PC-9 (cell line): ENCODE results near the gene CSGALNACT2. TPM values are rescaled to one million over a fixed set of nuclear protein-coding genes. Genes with fewer than 3 reads are reported as not detected.

ENCODE experiments used
- BruUV-seq: library from RNA; stranded (reverse); fragments of 400-500 nt; replicated peaks from 2 replicates; lab custom pipeline; 2021; lab: Mats Ljungman, UMichigan
- CTCF ChIA-PET: fragments of 300-600 bp; sonication (Branson Sonifier 250); formaldehyde crosslinking; loops from one replicate; lab custom pipeline; 2022; ENCODE audit warnings: antibody characterized with exemption; lab: Charles Lee
- POLR2A ChIA-PET: fragments of 300-600 bp; sonication (Branson Sonifier 250); formaldehyde crosslinking; loops from one replicate; lab custom pipeline; 2022; ENCODE audit warnings: antibody characterized with exemption; ENCODE audit not compliant: unreplicated experiment; lab: Charles Lee
- DNase-seq, 2 experiments: peaks; one replicate each; pipeline versions ENCODE4 v3.0.0 to v3.0.0-alpha.2; 2015 to 2022; ENCODE audit warnings: mixed read lengths in 1 of 2
- H2AFZ ChIP-seq: fragments of 200-600 bp; sonication (generic); 2 replicates; pipeline ENCODE4 v1.8.1; 2017; ENCODE audit warnings: antibody characterized with exemption
- H3F3A ChIP-seq: fragments of 200-600 bp; sonication (generic); 2 replicates; pipeline ENCODE4 v1.8.1; 2017; ENCODE audit warnings: antibody characterized with exemption, mild to moderate bottlenecking, low read depth; ENCODE audit not compliant: insufficient read depth
- H3K27ac ChIP-seq: fragments of 200-600 bp; sonication (generic); 2 replicates; pipeline ENCODE4 v1.6.1; 2016; ENCODE audit warnings: mixed run types
- H3K27me3 ChIP-seq: fragments of 200-600 bp; sonication (generic); 2 replicates; pipeline ENCODE4 v1.6.1; 2016; ENCODE audit warnings: low read depth, mixed run types; ENCODE audit not compliant: insufficient read depth
- H3K36me3 ChIP-seq: fragments of 200-600 bp; sonication (generic); 2 replicates; pipeline ENCODE4 v1.6.1; 2016; ENCODE audit warnings: low read depth, mixed run types
- H3K4me1 ChIP-seq: fragments of 200-600 bp; sonication (generic); replicated peaks from 2 replicates; pipeline ENCODE4 v1.6.1; 2016; ENCODE audit warnings: mixed run types; ENCODE audit not compliant: insufficient read depth
- H3K4me2 ChIP-seq: fragments of 200-600 bp; sonication (generic); 2 replicates; pipeline ENCODE4 v1.6.1; 2017; ENCODE audit warnings: mixed run types
- H3K4me3 ChIP-seq: fragments of 200-600 bp; sonication (generic); 2 replicates; pipeline ENCODE4 v1.6.1; 2016; ENCODE audit warnings: mixed run types
- H3K79me2 ChIP-seq: fragments of 200-600 bp; sonication (generic); 2 replicates; pipeline ENCODE4 v1.6.1; 2017; ENCODE audit warnings: low read depth, mixed run types
- H3K9me2 ChIP-seq: fragments of 200-600 bp; sonication (generic); 2 replicates; pipeline ENCODE4 v1.8.1; 2017; ENCODE audit warnings: mild to moderate bottlenecking; ENCODE audit not compliant: insufficient read depth
- H3K9me3 ChIP-seq: fragments of 200-600 bp; sonication (generic); 2 replicates; pipeline ENCODE4 v1.8.1; 2016; ENCODE audit warnings: low read depth; ENCODE audit not compliant: insufficient read depth
- H4K20me1 ChIP-seq: fragments of 200-600 bp; sonication (generic); 2 replicates; pipeline ENCODE4 v1.8.1; 2017; ENCODE audit not compliant: insufficient read depth
- CTCF ChIP-seq: fragments of 200-600 bp; sonication (generic); conservative IDR thresholded peaks from 2 replicates; pipeline ENCODE4 v1.6.1; 2017; ENCODE audit warnings: mixed run types, antibody characterized with exemption, mild to moderate bottlenecking, moderate library complexity
- EZH2 ChIP-seq: fragments of 200-600 bp; sonication (generic); IDR thresholded peaks from 2 replicates; pipeline ENCODE4 v1.8.0; 2017; ENCODE audit warnings: antibody characterized with exemption, low read depth
- intact Hi-C: fragments of 100-400 bp; cut with micrococcal nuclease; formaldehyde crosslinking; loops from one replicate; pipeline ENCODE4 v1.10.0; 2022; ENCODE audit not compliant: unreplicated experiment
- total RNA-seq: library from RNA; stranded (reverse); gene quantifications from 2 replicates; pipeline ENCODE4 v1.2.3, GENCODE V29; 2021

Gene CSGALNACT2
- total RNA-seq, 1 experiment from 2014 or later: 7.2 TPM

GRCh38 chr10:43230101-43230908 lies 92.1 kb downstream of the CSGALNACT2 start:
- no peaks in the 10 kb centered on the region for H3K79me2 ChIP-seq
- CTCF ChIA-PET: no interaction called here
- H3K4me3 ChIP-seq: no peak overlapping the region
- DNase-seq: no peak
- POLR2A ChIA-PET: no interaction called here
- H3K4me2 ChIP-seq: no peak overlapping the region
- no peak for TF ChIP-seq CTCF
- no peak for TF ChIP-seq EZH2
- no peaks in the 10 kb centered on the region for H3F3A ChIP-seq
- intact Hi-C loops: no loop called here
- no peaks in the 10 kb centered on the region for H3K9me2 ChIP-seq
- H3K36me3 ChIP-seq: no peaks in the 10 kb centered on the region
- H2AFZ ChIP-seq: no peak overlapping the region
- H4K20me1 ChIP-seq: no peaks in the 10 kb centered on the region
- H3K27me3 ChIP-seq: peaks cover 15% of the 10 kb centered on the region
- BruUV-seq: no TSS peak
- H3K4me1 ChIP-seq: peaks cover 4% of the 10 kb centered on the region; the same call in 1 of the 2 replicates
- H3K27ac ChIP-seq: no peak overlapping the region
- H3K9me3 ChIP-seq: no peaks in the 10 kb centered on the region

- POLR2A ChIA-PET: no interaction called here
Measured at GRCh38 chr10:43230909-43231522, 92.8 kb downstream of the CSGALNACT2 start.

More at GRCh38 chr10:43230909-43231522, 92.8 kb downstream of the CSGALNACT2 start:
- CTCF ChIA-PET: no interaction called here
- no peak for DNase-seq
- Histone ChIP-seq H3K9me3 (no peaks in the 10 kb centered on the region), H3K27ac (no peak overlapping the region), H3K9me2 (no peaks in the 10 kb centered on the region), H3K4me3 (no peak overlapping the region), H2AFZ (no peak overlapping the region), H3K79me2 (no peaks in the 10 kb centered on the region), H3F3A (no peaks in the 10 kb centered on the region), H3K4me2 (no peak overlapping the region), H3K4me1 (peaks cover 11% of the 10 kb centered on the region), H3K27me3 (peaks cover 15% of the 10 kb centered on the region), H3K36me3 (no peaks in the 10 kb centered on the region), H4K20me1 (no peaks in the 10 kb centered on the region)
- BruUV-seq: no TSS peak
- intact Hi-C loops: no loop called here
- TF ChIP-seq EZH2 (no peak), CTCF (no peak)
